H1 (cell line): ENCODE measurements around the gene GSDME. TPM values are rescaled to one million over a fixed set of nuclear protein-coding genes. Genes with fewer than 3 reads are reported as not detected.

Experiments used
- CTCF ChIA-PET: fragments of 300-600 bp; sonication (Branson Sonifier 250); formaldehyde crosslinking; loops from one replicate; lab custom pipeline; 2021; ENCODE audit not compliant: partially characterized antibody; lab: Charles Lee
- POLR2A ChIA-PET: fragments of 300-600 bp; sonication (Branson Sonifier 250); formaldehyde crosslinking; loops from one replicate; lab custom pipeline; 2021; ENCODE audit warnings: inconsistent platforms; ENCODE audit not compliant: partially characterized antibody; lab: Charles Lee
- DNase-seq, 2 experiments: peaks; one replicate each; pipeline versions ENCODE4 v3.0.0 to v3.0.0-alpha.2; 2010 to 2022; ENCODE audit warnings: low spot score in 2 of 2, low read depth in 1 of 2, mixed read lengths in 1 of 2
- FAIRE-seq: peaks from 2 replicates; lab custom pipeline; 2011; peaks lifted over from hg19 to GRCh38; lab: Jason Lieb, UNC
- H2AFZ ChIP-seq: 2 replicates; pipeline ENCODE4 v1.8.1; 2012; ENCODE audit warnings: low read length, inconsistent platforms
- H2AK5ac ChIP-seq: 2 replicates; pipeline ENCODE4 v1.6.1; 2013; ENCODE audit warnings: low read depth, low read length
- H2BK120ac ChIP-seq: replicated peaks from 2 replicates; pipeline ENCODE3; 2013; ENCODE audit warnings: low read depth, low read length, inconsistent platforms
- H2BK12ac ChIP-seq: 2 replicates; pipeline ENCODE4 v1.6.1; 2013; ENCODE audit warnings: low read depth, low read length
- H2BK15ac ChIP-seq: 2 replicates; pipeline ENCODE4 v1.6.1; 2013; ENCODE audit warnings: low read length
- H2BK20ac ChIP-seq: 2 replicates; pipeline ENCODE4 v1.6.1; 2013; ENCODE audit warnings: low read length
- H2BK5ac ChIP-seq: 2 replicates; pipeline ENCODE4 v1.6.1; 2013; ENCODE audit warnings: low read depth, low read length
- H3K14ac ChIP-seq: 2 replicates; pipeline ENCODE4 v1.6.1; 2013; ENCODE audit warnings: inconsistent platforms; ENCODE audit not compliant: insufficient read length
- H3K18ac ChIP-seq: 2 replicates; pipeline ENCODE4 v1.6.1; 2013; ENCODE audit warnings: low read length; ENCODE audit errors: extremely low read depth
- H3K23ac ChIP-seq: 2 replicates; pipeline ENCODE4 v1.6.1; 2013; ENCODE audit warnings: inconsistent platforms; ENCODE audit not compliant: insufficient read length
- H3K23me2 ChIP-seq: 2 replicates; pipeline ENCODE4 v1.6.1; 2013; ENCODE audit warnings: low read depth, low read length
- H3K27ac ChIP-seq: 2 replicates; pipeline ENCODE4 v1.6.1; 2011; ENCODE audit warnings: low read depth, low read length, inconsistent platforms
- H3K27me3 ChIP-seq, 4 experiments: replicated peaks in 1 of 4; 1 replicate in 1 of 4; 2 replicates in 3 of 4; pipeline versions ENCODE4 v1.6.1 to v1.8.1; 2011 to 2013; ENCODE audit warnings: low read length in 3 of 4, mild to moderate bottlenecking in 3 of 4, inconsistent platforms in 2 of 4, mixed read lengths in 2 of 4, moderate library complexity in 1 of 4; ENCODE audit not compliant: control insufficient read depth in 3 of 4, insufficient read depth in 3 of 4; ENCODE audit errors: extremely low read depth in 1 of 4
- H3K36me3 ChIP-seq, 4 experiments: 2 replicates each; pipeline versions ENCODE4 v1.6.1 to v1.8.1; 2011 to 2013; ENCODE audit warnings: mild to moderate bottlenecking in 4 of 4, low read length in 3 of 4, moderate library complexity in 2 of 4, control low read depth in 1 of 4, inconsistent platforms in 1 of 4; ENCODE audit not compliant: insufficient read depth in 4 of 4, control insufficient read depth in 2 of 4
- H3K4ac ChIP-seq: replicated peaks from 2 replicates; pipeline ENCODE3; 2013; ENCODE audit warnings: low read length, low read depth, mixed read lengths, inconsistent platforms; ENCODE audit not compliant: insufficient read length
- H3K4me1 ChIP-seq, 4 experiments: replicated peaks in 1 of 4; 1 replicate in 1 of 4; 2 replicates in 3 of 4; pipeline versions ENCODE4 v1.6.1 to v1.8.1; 2011 to 2013; ENCODE audit warnings: low read length in 3 of 4, inconsistent platforms in 2 of 4, mixed read lengths in 1 of 4; ENCODE audit not compliant: insufficient read depth in 4 of 4, control insufficient read depth in 3 of 4
- H3K4me2 ChIP-seq, 2 experiments: 2 replicates each; pipeline versions ENCODE4 v1.6.1 to v1.8.1; 2011 to 2013; ENCODE audit warnings: low read depth in 2 of 2, low read length in 2 of 2, control low read depth in 1 of 2, inconsistent platforms in 1 of 2, mild to moderate bottlenecking in 1 of 2; ENCODE audit not compliant: insufficient read depth in 1 of 2
- H3K4me3 ChIP-seq, 4 experiments: fragments of 200-600, 300-600 bp in 1 of 4; sonication (generic), shearing (Covaris generic), sonication (Bioruptor Twin) in 1 of 4; 2 replicates each; pipeline versions ENCODE4 v1.5.1 to v1.8.1; 2011 to 2016; ENCODE audit warnings: low read length in 4 of 4, low read depth in 3 of 4, control low read depth in 2 of 4, inconsistent platforms in 2 of 4, mild to moderate bottlenecking in 2 of 4, mixed read lengths in 1 of 4, moderate library complexity in 1 of 4; ENCODE audit not compliant: insufficient read depth in 2 of 4; ENCODE audit errors: extremely low read depth in 1 of 4
- H3K56ac ChIP-seq: replicated peaks from 2 replicates; pipeline ENCODE3; 2013; ENCODE audit warnings: low read depth, mild to moderate bottlenecking, mixed read lengths, low read length, inconsistent platforms; ENCODE audit not compliant: insufficient read length
- H3K79me1 ChIP-seq: 2 replicates; pipeline ENCODE4 v1.6.1; 2013; ENCODE audit warnings: low read depth, low read length, control low read depth
- H3K79me2 ChIP-seq, 2 experiments: 2 replicates each; pipeline versions ENCODE4 v1.6.1 to v1.8.1; 2012 to 2013; ENCODE audit warnings: low read length in 2 of 2, mild to moderate bottlenecking in 2 of 2, inconsistent platforms in 1 of 2; ENCODE audit not compliant: insufficient read depth in 2 of 2, control insufficient read depth in 1 of 2
- H3K9ac ChIP-seq, 4 experiments: replicated peaks in 1 of 4; 1 replicate in 1 of 4; 2 replicates in 3 of 4; pipeline versions ENCODE4 v1.6.1 to v1.8.1; 2011 to 2013; ENCODE audit warnings: low read depth in 3 of 4, low read length in 3 of 4, control low read depth in 2 of 4, mild to moderate bottlenecking in 2 of 4, moderate library complexity in 2 of 4, inconsistent platforms in 1 of 4; ENCODE audit errors: extremely low read depth in 1 of 4
- H3K9me3 ChIP-seq, 2 experiments: 2 replicates each; pipeline versions ENCODE4 v1.6.1 to v1.8.1; 2012 to 2013; ENCODE audit warnings: mild to moderate bottlenecking in 2 of 2, moderate library complexity in 2 of 2, control low read depth in 1 of 2, inconsistent platforms in 1 of 2, low read depth in 1 of 2, low read length in 1 of 2, mixed read lengths in 1 of 2; ENCODE audit not compliant: insufficient read depth in 2 of 2
- H4K20me1 ChIP-seq, 2 experiments: replicated peaks in 1 of 2; 2 replicates each; pipeline versions ENCODE3 to v1.8.1; 2011 to 2013; ENCODE audit warnings: inconsistent platforms in 2 of 2, low read length in 2 of 2, mild to moderate bottlenecking in 1 of 2; ENCODE audit not compliant: insufficient read depth in 2 of 2, control insufficient read depth in 1 of 2
- H4K5ac ChIP-seq: 2 replicates; pipeline ENCODE4 v1.6.1; 2013; ENCODE audit warnings: low read length, low read depth, mixed read lengths, inconsistent platforms; ENCODE audit not compliant: insufficient read length
- H4K8ac ChIP-seq: 2 replicates; pipeline ENCODE4 v1.8.0; 2013; ENCODE audit warnings: mild to moderate bottlenecking, moderate library complexity, low read length, inconsistent platforms; ENCODE audit not compliant: insufficient read depth; ENCODE audit errors: extremely low read depth
- H4K91ac ChIP-seq: replicated peaks from 2 replicates; pipeline ENCODE3; 2013; ENCODE audit warnings: low read length, mixed read lengths, inconsistent platforms; ENCODE audit not compliant: insufficient read length
- CEBPB ChIP-seq: IDR thresholded peaks from 2 replicates; pipeline ENCODE4 v1.6.1; 2012; ENCODE audit warnings: low read depth, low read length
- PHF8 ChIP-seq: fragments of 200-600 bp; sonication (generic); conservative IDR thresholded peaks from 2 replicates; pipeline ENCODE4 v1.7.1; 2012; ENCODE audit warnings: low read depth, mild to moderate bottlenecking, inconsistent platforms, low read length, moderate library complexity
- RAD21 ChIP-seq, 2 experiments: IDR thresholded peaks in 1 of 2; conservative IDR thresholded peaks in 1 of 2; 2 replicates each; pipeline ENCODE4 v1.6.1; 2011; ENCODE audit warnings: low read depth in 2 of 2, low read length in 2 of 2, improper control_type of control experiment in 1 of 2, inconsistent platforms in 1 of 2, mild to moderate bottlenecking in 1 of 2, moderate library complexity in 1 of 2
- RBBP5 ChIP-seq: IDR thresholded peaks from 2 replicates; pipeline ENCODE4 v1.7.1; 2012; ENCODE audit warnings: low read depth, mild to moderate bottlenecking, inconsistent platforms, low read length, moderate library complexity, borderline replicate concordance
- WGBS, 2 experiments: shearing (Covaris generic) in 1 of 2; methylation state at CpG; one replicate each; pipeline versions ENCODE4 v1.1.6 to v1.1.7; 2013 to 2015; ENCODE audit warnings: low lambda C conversion rate in 2 of 2, mixed read lengths in 2 of 2, inconsistent platforms in 1 of 2, low coverage in 1 of 2, missing lambda C conversion rate in 1 of 2; ENCODE audit not compliant: insufficient replicate concordance in 2 of 2, insufficient coverage in 1 of 2, insufficient read length in 1 of 2; ENCODE audit errors: extremely low coverage in 1 of 2, missing lambda C conversion rate in 1 of 2; 5-methylcytosine and 5-hydroxymethylcytosine counted together
- polyA plus RNA-seq, 7 experiments: library from polyadenylated mRNA; depleted of rRNA in 3 of 7; stranded (reverse) in 5 of 7; unstranded in 2 of 7; fragments of >200 nt in 5 of 7; fragments of 200-250 nt in 2 of 7; gene quantifications; 1 replicate in 5 of 7; 2 replicates in 1 of 7; 4 replicates in 1 of 7; pipeline versions ENCODE4 v1.2.1 to v1.2.3, GENCODE V29; 2011 to 2013; ENCODE audit warnings: missing spikeins in 2 of 7, mixed read lengths in 2 of 7
- total RNA-seq: library from RNA; stranded (reverse); fragmentation: NEBNext Ultra II Directional; extraction: Animal tissue kit (Norgen Biotek cat#: 25700); gene quantifications from 2 replicates; pipeline ENCODE4 v1.2.1, GENCODE V29; 2021

GSDME gene
- total and polyA plus RNA-seq, 2 of the 8 experiments (the other 6 are each of a cell fraction or from before 2014, with no cell fraction given), result 5.4 to 7.6 TPM

DNA sequence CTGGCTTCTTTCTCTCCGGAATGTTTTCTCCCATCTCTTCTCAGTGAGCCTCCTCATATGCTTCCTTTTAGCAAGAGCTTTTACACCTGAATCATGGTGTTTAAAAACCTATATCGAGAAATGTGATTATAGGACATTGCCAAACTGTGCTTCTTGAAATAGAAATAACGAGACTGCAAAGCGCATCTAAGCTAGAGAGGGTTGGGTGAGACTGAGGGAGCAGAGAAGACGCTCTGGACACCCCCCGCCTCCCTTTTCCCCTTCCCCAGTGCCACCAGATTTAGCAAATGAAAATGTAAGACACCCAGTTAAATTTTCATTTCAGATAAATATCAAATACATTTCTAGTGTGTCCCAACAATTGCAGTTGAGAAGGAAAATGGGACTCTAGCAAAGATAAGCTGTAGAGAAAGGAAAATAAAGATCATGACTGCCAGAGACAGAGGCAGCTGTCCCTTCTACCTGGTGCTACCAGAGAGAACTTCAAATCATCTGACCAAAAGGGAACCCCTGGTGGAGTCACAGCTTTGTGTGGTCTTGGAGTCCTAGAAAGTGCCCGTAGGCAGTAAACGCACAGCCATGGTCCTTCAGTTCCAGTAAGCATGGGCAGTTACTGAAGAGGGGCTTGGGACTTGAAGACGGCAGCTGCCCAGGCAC lies 14.6 kb downstream of the GSDME start:
- H3K14ac ChIP-seq, result no peak overlapping the region
- no peak overlapping the region for H4K91ac ChIP-seq
- no peaks in the 10 kb centered on the region for H3K36me3 ChIP-seq
- no peak overlapping the region for H3K18ac ChIP-seq
- H3K9me3 ChIP-seq, result peaks cover 0 to 3% of the 10 kb centered on the region in 2 experiments; a peak in 1 of 4 replicates
- DNase-seq (no peak), FAIRE-seq (no peak)
- 81% methylated on average over 9 of the region's 9 CpGs; no CpG with 5 or more reads in 1 of the 2 experiments for WGBS, 2 experiments
- no peak overlapping the region for H2BK120ac ChIP-seq
- no peak overlapping the region for H3K23ac ChIP-seq
- POLR2A ChIA-PET, result interaction anchor here (2.3 kb wide), 1 partner anchor 9 kb away, joined by 7 read pairs; no protein-coding TSS in a partner anchor
- no peak for TF ChIP-seq CEBPB
- TF ChIP-seq PHF8, result no peak
- TF ChIP-seq RBBP5, result no peak
- no peak for TF ChIP-seq RAD21 (IDR thresholded peaks at IDR 0.05 in 1 of 2, conservative IDR thresholded peaks at IDR 0.05 in 1 of 2; ENCODE audit: low read depth in 2 of 2, low read length in 2 of 2)
- CTCF ChIA-PET, result interaction anchor here (0.8 to 2.8 kb wide), 4 partner anchors 9 to 41 kb away, joined by 3 to 17 read pairs (median 4); no protein-coding TSS in a partner anchor
- H2BK5ac ChIP-seq, result no peak overlapping the region
- H2AK5ac ChIP-seq, result no peak overlapping the region
- no peak overlapping the region for H2AFZ ChIP-seq
- H2BK20ac ChIP-seq, result no peak overlapping the region
- H3K4ac ChIP-seq, result no peak overlapping the region
- H2BK15ac ChIP-seq, result no peak overlapping the region
- no peak overlapping the region for H3K4me3 ChIP-seq
- H4K5ac ChIP-seq, result no peak overlapping the region
- H4K8ac ChIP-seq, result no peak overlapping the region
- H3K4me1 ChIP-seq, result no peaks in the 10 kb centered on the region
- H3K56ac ChIP-seq, result no peak overlapping the region
- H3K4me2 ChIP-seq, result no peak overlapping the region
- no peak overlapping the region for H3K27ac ChIP-seq
- H3K23me2 ChIP-seq, result no peaks in the 10 kb centered on the region
- no peaks in the 10 kb centered on the region for H3K79me2 ChIP-seq
- no peaks in the 10 kb centered on the region for H3K27me3 ChIP-seq
- no peaks in the 10 kb centered on the region for H4K20me1 ChIP-seq
- no peaks in the 10 kb centered on the region for H3K79me1 ChIP-seq
- no peak overlapping the region for H2BK12ac ChIP-seq
- H3K9ac ChIP-seq, result no peak overlapping the region
